Muscle layer of duodenum (tissue), 2 donors: ENCODE measurements around the gene SCGB1D2.
"Not testable (repeated sequence)": the region's sequence is repeated elsewhere in the genome, so short reads cannot be mapped to it uniquely, and the experiment has no call there.

ENCODE experiments used
- H3K27ac ChIP-seq: one replicate; pipeline ENCODE4 v1.7.0; 2013; ENCODE audit warnings: mild to moderate bottlenecking, low read length
- H3K27me3 ChIP-seq: one replicate; pipeline ENCODE4 v1.7.0; 2013; ENCODE audit warnings: low read depth, mild to moderate bottlenecking, control low read depth, low read length
- H3K36me3 ChIP-seq, 2 donors: one replicate each; pipeline ENCODE4 v1.7.0; 2013; ENCODE audit warnings: low read length in 2 of 2, control low read depth in 1 of 2, mild to moderate bottlenecking in 1 of 2; ENCODE audit not compliant: insufficient read depth in 2 of 2, control insufficient read depth in 1 of 2
- H3K4me1 ChIP-seq, 2 donors: one replicate each; pipeline ENCODE4 v1.7.0; 2013; ENCODE audit warnings: low read length in 2 of 2, mild to moderate bottlenecking in 2 of 2, control low read depth in 1 of 2, moderate library complexity in 1 of 2; ENCODE audit not compliant: insufficient read depth in 2 of 2, control insufficient read depth in 1 of 2
- H3K4me3 ChIP-seq, 2 donors: one replicate each; pipeline ENCODE4 v1.7.0; 2013; ENCODE audit warnings: low read length in 2 of 2, low read depth in 1 of 2, mild to moderate bottlenecking in 1 of 2
- H3K9me3 ChIP-seq, 2 donors: one replicate each; pipeline ENCODE4 v1.7.0; 2013; ENCODE audit warnings: low read length in 2 of 2, control low read depth in 1 of 2, mild to moderate bottlenecking in 1 of 2; ENCODE audit not compliant: control insufficient read depth in 1 of 2
- donor health status: healthy.

The SCGB1D2 gene, protein sequence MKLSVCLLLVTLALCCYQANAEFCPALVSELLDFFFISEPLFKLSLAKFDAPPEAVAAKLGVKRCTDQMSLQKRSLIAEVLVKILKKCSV

DNA sequence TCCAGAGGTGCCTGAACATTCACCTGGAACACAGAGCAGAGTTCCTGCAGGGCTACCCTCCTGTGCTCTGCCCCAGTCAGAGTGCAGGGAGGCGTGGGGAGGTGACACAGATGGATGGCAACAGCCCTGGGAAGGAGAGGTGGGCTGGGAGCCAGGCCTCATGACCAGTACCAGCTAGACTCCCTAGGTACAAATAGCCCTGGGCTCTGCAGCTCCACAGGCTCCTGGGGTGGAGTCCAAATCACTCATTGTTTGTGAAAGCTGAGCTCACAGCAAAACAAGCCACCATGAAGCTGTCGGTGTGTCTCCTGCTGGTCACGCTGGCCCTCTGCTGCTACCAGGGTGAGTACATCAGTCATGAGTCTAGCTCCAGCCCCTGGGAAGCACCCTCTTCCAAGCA lies at the start of gene SCGB1D2:
TSS of gene SCGB1D2 (plus strand) at position 219 of the 400 bp plus-strand sequence. CDS start at position 288, 69 bp downstream.
- H3K36me3 ChIP-seq, result no peaks in the 10 kb centered on the region
- H3K4me1 ChIP-seq, result no peaks in the 10 kb centered on the region
- peaks cover 4% of the 10 kb centered on the region for H3K27me3 ChIP-seq
- H3K4me3 ChIP-seq, result no peak within 1 kb of the TSS
- H3K27ac ChIP-seq, result no peak within 1 kb of the TSS
- no peaks in the 10 kb centered on the region for H3K9me3 ChIP-seq

DNA sequence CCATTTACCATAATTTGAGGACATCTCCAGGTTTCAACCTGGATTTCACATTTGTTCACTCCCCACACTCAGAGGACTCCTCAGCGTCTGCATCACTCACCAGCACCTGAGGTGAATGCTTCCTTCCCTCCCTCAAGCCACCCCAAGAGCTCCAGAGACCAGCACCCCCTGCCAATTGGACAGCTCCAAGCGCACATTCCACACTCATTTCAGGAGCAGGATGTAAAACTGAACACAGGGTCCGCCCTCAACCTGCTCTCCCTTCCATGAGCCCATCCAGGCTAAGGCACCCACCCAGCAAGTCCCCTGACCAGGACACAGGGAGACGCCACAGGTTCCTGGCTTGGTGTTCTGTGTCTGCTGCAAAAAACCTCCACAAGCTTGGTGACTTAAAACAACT lies 48.1 kb upstream of the SCGB1D2 start:
- H3K36me3 ChIP-seq, result no peaks in the 10 kb centered on the region
- no peaks in the 10 kb centered on the region for H3K4me1 ChIP-seq
- no peak overlapping the region for H3K27ac ChIP-seq
- H3K4me3 ChIP-seq, result no peak overlapping the region
- H3K27me3 ChIP-seq, result no peaks in the 10 kb centered on the region
- H3K9me3 ChIP-seq, result no peaks in the 10 kb centered on the region

DNA sequence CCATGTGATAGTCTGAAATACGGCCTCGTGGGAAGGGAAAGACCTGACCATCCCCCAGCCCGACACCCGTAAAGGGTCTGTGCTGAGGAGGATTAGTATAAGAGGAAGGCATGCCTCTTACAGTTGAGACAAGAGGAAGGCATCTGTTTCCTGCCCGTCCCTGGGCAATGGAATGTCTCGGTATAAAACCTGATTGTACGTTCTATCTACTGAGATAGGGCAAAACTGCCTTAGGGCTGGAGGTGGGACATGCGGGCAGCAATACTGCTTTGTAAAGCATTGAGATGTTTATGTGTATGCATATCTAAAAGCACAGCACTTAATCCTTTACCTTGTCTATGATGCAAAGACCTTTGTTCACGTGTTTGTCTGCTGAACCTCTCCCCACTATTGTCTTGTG lies 47.0 kb upstream of the SCGB1D2 start:
- not testable (repeated sequence) for H3K4me3 ChIP-seq, H3K36me3 ChIP-seq, H3K4me1 ChIP-seq, H3K9me3 ChIP-seq, H3K27ac ChIP-seq, H3K27me3 ChIP-seq

DNA sequence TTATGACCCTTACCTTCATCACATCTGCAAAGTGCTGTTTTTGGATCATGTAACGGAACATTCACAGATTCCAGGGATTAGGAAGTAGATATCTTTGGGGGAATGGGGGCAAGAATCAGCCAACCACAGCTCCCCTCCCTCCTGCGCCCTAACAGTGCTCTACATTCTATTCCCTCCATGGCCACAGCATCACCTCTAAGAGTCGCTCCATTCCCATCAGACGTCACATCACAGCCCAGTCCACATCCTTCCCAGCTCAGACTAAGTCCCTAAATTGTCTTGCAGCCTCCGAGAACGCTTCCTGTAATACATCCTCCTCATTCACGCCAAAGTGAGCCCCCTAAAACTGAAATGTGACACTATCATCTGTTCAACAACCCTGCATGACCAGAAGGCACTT lies 46.1 kb upstream of the SCGB1D2 start:
- Histone ChIP-seq H3K9me3 (no peaks in the 10 kb centered on the region), H3K36me3 (no peaks in the 10 kb centered on the region), H3K4me3 (no peak overlapping the region), H3K27ac (no peak overlapping the region), H3K27me3 (no peaks in the 10 kb centered on the region), H3K4me1 (no peaks in the 10 kb centered on the region)

DNA sequence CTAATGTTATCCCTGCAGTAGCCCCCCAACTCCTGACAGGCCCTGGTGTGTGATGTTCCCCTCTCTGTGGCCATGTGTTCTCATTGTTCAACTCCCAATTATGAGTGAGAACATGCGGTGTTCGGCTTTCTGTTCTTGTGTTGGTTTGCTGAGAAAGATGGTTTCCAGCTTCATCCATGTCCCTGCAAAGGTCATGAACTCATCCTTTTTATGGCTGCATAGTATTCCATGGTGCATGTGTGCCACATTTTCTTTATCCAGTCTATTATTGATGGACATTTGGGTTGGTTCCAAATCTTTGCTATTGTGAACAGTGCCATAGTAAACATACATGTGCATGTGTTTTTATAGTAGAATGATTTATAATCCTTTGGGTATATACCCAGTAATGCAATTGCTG lies 44.6 kb upstream of the SCGB1D2 start:
- H3K36me3 ChIP-seq, H3K27me3 ChIP-seq, H3K9me3 ChIP-seq, H3K4me1 ChIP-seq, H3K4me3 ChIP-seq, H3K27ac ChIP-seq: not testable (repeated sequence)

DNA sequence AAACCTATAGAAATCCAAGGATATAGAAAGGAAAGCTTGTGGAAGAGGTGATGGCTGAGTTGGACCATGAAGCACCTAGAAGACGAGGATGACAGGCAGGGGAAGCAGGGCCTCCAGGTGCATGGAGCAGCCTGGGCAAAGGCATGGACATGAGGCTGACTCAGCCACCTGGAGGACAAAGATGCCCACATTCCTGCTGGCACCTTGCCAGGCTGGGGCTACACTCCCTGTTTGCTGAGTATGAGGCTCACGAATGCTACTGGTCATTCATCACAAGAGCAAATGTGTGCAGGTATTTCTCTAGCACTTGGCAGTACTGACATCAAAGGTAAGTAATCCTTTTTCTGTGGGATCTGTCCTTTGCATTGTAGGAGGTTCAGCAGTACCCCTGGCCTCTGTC lies 40.7 kb upstream of the SCGB1D2 start:
- no peak overlapping the region for H3K4me3 ChIP-seq
- H3K27me3 ChIP-seq, result no peaks in the 10 kb centered on the region
- H3K4me1 ChIP-seq, result no peaks in the 10 kb centered on the region
- no peaks in the 10 kb centered on the region for H3K36me3 ChIP-seq
- no peak overlapping the region for H3K27ac ChIP-seq
- no peaks in the 10 kb centered on the region for H3K9me3 ChIP-seq

DNA sequence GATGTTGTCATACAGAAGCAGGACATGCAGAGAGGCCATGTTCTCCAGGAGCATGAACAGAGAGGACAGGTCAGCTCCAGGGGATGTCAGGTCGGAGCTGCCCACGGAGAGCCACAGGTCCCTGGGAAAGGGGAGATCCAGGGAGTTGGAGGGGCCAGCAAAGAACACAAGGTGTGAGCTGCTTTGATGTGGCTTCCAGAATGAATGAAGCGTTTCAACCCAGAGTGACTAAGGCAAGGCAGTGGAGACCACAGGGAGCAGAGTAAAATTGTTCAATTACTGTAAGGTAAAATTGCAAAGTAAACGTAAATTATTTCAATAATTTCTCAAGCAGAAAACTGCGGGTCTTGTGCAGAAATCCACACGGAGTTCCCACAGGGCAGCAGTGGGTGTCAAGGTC lies 39.1 kb upstream of the SCGB1D2 start:
- no peaks in the 10 kb centered on the region for H3K36me3 ChIP-seq
- no peaks in the 10 kb centered on the region for H3K9me3 ChIP-seq
- no peaks in the 10 kb centered on the region for H3K27me3 ChIP-seq
- no peak overlapping the region for H3K27ac ChIP-seq
- no peak overlapping the region for H3K4me3 ChIP-seq
- H3K4me1 ChIP-seq, result no peaks in the 10 kb centered on the region

DNA sequence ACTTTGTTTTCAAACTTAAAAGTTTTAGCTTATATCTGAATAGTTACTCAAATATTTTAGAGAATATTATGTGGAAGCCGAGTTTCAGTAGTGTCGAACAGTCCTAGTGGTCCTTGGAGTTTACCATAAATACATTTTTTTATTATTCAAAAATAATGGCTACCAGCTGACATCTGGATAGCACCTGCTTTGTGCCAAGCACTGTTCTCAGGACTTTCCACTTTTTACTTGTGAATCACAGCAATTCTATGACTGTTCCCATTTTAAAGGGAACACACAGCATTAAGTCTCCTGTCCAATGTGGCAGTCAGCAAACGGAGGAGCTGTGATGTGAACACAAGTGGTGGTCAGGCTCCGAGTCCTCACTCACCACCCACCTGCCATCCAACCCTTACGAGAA lies 37.6 kb upstream of the SCGB1D2 start:
- Histone ChIP-seq H3K4me1 (peaks cover 0 to 3% of the 10 kb centered on the region in 2 donors), H3K4me3 (no peak overlapping the region), H3K9me3 (no peaks in the 10 kb centered on the region), H3K27ac (no peak overlapping the region), H3K36me3 (no peaks in the 10 kb centered on the region), H3K27me3 (no peaks in the 10 kb centered on the region)

DNA sequence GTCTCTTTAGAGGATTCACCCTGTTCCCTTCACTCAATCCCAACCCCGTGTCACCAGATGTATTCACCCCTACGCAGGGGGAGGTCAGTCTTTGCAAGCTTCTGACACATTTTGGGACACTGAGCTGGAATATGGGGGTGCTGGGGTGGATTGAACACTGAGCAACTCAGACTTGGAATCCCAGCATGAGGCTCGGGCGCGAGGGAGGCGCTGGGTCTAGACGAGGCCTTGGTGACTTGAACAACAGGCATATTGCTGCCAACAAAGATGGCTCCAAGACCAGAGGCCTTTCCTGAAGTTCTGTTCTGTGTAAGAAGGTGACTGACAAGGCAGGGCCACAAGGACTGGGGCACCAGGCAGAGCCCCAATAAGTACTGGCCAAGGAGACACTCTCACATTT lies 36.6 kb upstream of the SCGB1D2 start:
- H3K4me3 ChIP-seq, result no peak overlapping the region
- H3K4me1 ChIP-seq, result peaks cover 0 to 3% of the 10 kb centered on the region in 2 donors
- H3K27me3 ChIP-seq, result no peaks in the 10 kb centered on the region
- H3K9me3 ChIP-seq, result no peaks in the 10 kb centered on the region
- H3K36me3 ChIP-seq, result no peaks in the 10 kb centered on the region
- H3K27ac ChIP-seq, result no peak overlapping the region

DNA sequence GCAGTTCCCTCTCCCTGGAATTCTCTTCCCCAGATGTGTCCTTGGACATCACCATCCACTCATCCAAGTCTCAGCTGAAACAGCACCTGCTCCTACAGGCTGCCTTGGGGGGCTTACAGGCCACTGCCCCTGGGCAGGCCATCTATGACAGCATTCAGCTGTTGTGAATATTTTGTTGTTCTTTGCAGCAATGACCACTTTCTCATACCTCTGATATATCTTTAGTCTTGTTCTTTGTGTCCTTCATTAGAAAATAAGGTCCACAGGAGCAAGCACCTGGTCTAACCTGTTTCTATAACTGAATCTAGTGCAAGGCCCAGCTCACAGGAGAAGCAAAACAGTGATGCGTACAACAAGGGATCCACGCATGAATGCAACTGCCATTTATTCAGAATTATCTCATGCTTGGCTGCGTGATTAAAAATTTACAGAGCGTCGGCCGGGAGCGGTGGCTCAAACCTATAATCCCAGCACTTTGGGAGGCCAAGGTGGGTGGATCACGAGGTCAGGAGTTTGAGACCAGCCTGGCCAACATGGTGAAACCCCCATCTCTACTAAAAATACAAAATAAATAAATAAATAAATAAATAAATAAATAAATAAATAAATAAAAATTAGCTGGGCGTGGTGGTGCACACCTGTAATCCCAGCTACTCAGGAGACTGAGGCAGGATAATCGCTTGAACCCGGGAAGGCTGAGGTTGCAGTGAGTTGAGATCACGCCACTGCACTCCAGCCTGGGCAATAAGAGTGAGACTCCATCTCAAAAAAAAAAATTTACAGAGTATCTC lies 35.6 kb upstream of the SCGB1D2 start:
- not testable (repeated sequence) for H3K27ac ChIP-seq, H3K4me3 ChIP-seq, H3K27me3 ChIP-seq, H3K9me3 ChIP-seq, H3K4me1 ChIP-seq, H3K36me3 ChIP-seq

DNA sequence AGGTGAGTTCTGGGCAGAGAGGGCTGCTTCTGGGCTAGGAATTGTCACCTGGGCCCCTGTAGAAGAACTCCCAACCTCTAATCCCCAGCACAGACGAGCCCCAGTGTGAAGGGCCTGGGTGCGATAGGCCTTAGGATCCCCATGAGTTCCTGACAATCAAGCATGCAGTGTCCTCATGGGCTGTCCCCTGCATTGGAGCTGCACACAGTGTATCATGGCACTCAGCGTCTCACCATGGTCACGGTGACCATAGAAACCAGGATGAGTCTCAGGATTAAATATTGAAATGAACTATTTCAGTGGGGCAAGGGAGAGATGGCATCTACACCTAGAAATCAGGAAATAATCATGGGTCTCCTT lies 33.3 kb upstream of the SCGB1D2 start:
- H3K4me1 ChIP-seq, result peaks cover 0 to 3% of the 10 kb centered on the region in 2 donors
- no peak overlapping the region for H3K4me3 ChIP-seq
- H3K9me3 ChIP-seq, result no peaks in the 10 kb centered on the region
- no peaks in the 10 kb centered on the region for H3K36me3 ChIP-seq
- no peaks in the 10 kb centered on the region for H3K27me3 ChIP-seq
- no peak overlapping the region for H3K27ac ChIP-seq

DNA sequence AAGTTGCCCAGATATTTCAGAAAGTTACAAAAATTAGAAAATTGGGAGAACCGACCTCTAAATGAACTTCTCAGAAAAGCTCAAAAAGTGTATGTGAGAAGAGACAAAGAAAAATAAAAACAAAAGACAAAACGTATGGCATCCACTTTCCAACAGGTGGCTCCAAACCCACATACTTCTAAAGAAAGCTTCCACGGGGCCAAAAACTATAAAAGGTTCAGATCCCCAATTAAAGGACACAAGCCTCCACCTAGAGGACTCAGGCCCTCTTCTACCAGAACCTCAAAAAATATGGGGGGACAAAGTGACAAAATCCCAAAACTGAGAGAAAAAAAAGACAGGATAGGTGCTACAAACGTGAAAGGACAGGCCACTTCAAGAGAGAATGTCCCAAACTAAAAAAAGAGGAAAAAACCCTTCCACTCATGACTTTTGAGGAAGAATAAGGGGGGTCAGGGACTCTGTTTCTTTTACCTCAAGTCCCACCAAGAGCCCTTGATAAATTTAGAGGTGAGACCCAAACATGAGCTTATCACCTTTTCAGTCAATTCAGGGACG lies 24.8 kb upstream of the SCGB1D2 start:
- no peaks in the 10 kb centered on the region for H3K27me3 ChIP-seq
- H3K4me1 ChIP-seq, result no peaks in the 10 kb centered on the region
- no peak overlapping the region for H3K4me3 ChIP-seq
- no peak overlapping the region for H3K27ac ChIP-seq
- H3K9me3 ChIP-seq, result peaks cover 0 to 4% of the 10 kb centered on the region in 2 donors
- H3K36me3 ChIP-seq, result no peaks in the 10 kb centered on the region
